Psoas muscle (tissue), 7 donors: Measurements from ENCODE around the gene LOC101059915.

Experiments used
- ATAC-seq, 4 donors: fragments of 200-7000 bp; cut with Tn5 transposase; one replicate each; pipeline ENCODE4 v1.9.1; 2020; ENCODE audit warnings: moderate library complexity in 3 of 4, mild to moderate bottlenecking in 2 of 4
- DNase-seq, 2 donors: peaks; one replicate each; pipeline ENCODE4 v3.0.0-alpha.2; 2020
- H3K27ac ChIP-seq: fragments of 200-600 bp; one replicate; pipeline ENCODE4 v1.8.0; 2022
- H3K27me3 ChIP-seq, 3 donors: fragments of 200-600 bp in 1 of 3; one replicate each; pipeline versions ENCODE4 v1.6.1 to v1.8.0; 2013 to 2022; ENCODE audit warnings: low read length in 2 of 3, mild to moderate bottlenecking in 2 of 3, moderate library complexity in 1 of 3; ENCODE audit not compliant: insufficient read depth in 3 of 3
- H3K36me3 ChIP-seq, 2 donors: fragments of 200-600 bp in 1 of 2; one replicate each; pipeline versions ENCODE4 v1.6.1 to v1.8.0; 2013 to 2022; ENCODE audit warnings: low read depth in 1 of 2, mild to moderate bottlenecking in 1 of 2, moderate library complexity in 1 of 2; ENCODE audit not compliant: insufficient read depth in 1 of 2
- H3K4me1 ChIP-seq: fragments of 200-600 bp; one replicate; pipeline ENCODE4 v1.8.0; 2022
- H3K4me3 ChIP-seq: fragments of 200-600 bp; one replicate; pipeline ENCODE4 v1.8.0; 2022; ENCODE audit warnings: mild to moderate bottlenecking
- H3K9me3 ChIP-seq: fragments of 200-600 bp; one replicate; pipeline ENCODE4 v1.8.0; 2022
- WGBS, 3 donors: extraction: QIAGEN DNeasy Blood & Tissue Kit; methylation state at CpG; one replicate each; pipeline versions ENCODE4 v1.1.6 to v1.1.7; 2013; 5-methylcytosine and 5-hydroxymethylcytosine counted together
- intact Hi-C, 2 donors: fragments of 100-400 bp; cut with DNase I; formaldehyde crosslinking; loops; one replicate each; pipeline versions ENCODE4 v1.11.0 to v1.14.2; 2022
- TF ChIP-seq, protein P1 (sequence below): fragments of 200-600 bp; IDR thresholded peaks from one replicate; pipeline ENCODE4 v1.8.0; 2022; ENCODE audit warnings: antibody characterized with exemption
- donor health status: healthy with polysubstance abuse.
- donor health status: DM: no; HTN: no; CAD: no; lungs with moderate emphysema.
- donor health status: Bipolar disorder and iron deficiency.
- donor health status: healthy.
- donor health status: DM: yes; HTN: yes; CAD: no.
- donor health status: DM: no; HTN: no; CAD: no.
- donor health status: DM: yes; HTN: yes; CAD: no.

LOC101059915 gene

DNA sequence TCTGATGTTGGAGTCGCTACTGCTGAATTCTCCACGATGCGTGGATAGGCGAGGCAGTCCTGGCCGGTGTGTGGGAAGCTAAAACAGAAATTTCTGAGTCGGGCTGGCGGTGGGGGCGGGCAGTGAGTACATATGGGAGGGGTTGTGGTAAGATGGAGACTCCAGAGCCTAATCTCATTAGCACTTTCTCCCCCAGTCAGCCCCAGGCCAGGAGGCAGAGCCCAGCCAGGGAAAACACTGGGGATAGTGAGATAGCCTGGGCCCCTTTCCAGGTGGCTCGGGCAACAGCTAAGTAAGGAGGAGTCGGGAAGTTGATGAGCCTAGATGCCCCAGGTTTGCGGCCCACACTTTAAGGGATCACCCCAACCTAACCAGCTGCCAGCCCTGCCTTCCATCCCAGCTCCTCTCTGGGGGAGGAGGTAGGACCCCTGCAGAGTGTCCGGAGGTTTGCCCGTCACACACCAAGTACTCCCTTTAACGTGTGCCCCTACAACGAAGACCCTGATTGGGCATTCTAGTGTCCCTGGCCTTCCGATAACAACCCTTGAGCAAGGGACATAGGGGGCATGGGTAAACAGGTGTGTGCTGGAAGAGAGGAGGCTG lies 2.4 kb upstream of the LOC101059915 start:
- DNase-seq (no peak), ATAC-seq (no peak)
- peaks cover 0 to 4% (median 0%) of the 10 kb centered on the region in 3 donors for H3K27me3 ChIP-seq
- WGBS, 3 donors, result 77 to 84% (median 81%) methylated on average over 12 to 16 of the region's 16 CpGs
- no peak overlapping the region for H3K27ac ChIP-seq
- intact Hi-C loops, result no loop called here
- H3K36me3 ChIP-seq, result no peaks in the 10 kb centered on the region
- TF ChIP-seq, protein P1, sequence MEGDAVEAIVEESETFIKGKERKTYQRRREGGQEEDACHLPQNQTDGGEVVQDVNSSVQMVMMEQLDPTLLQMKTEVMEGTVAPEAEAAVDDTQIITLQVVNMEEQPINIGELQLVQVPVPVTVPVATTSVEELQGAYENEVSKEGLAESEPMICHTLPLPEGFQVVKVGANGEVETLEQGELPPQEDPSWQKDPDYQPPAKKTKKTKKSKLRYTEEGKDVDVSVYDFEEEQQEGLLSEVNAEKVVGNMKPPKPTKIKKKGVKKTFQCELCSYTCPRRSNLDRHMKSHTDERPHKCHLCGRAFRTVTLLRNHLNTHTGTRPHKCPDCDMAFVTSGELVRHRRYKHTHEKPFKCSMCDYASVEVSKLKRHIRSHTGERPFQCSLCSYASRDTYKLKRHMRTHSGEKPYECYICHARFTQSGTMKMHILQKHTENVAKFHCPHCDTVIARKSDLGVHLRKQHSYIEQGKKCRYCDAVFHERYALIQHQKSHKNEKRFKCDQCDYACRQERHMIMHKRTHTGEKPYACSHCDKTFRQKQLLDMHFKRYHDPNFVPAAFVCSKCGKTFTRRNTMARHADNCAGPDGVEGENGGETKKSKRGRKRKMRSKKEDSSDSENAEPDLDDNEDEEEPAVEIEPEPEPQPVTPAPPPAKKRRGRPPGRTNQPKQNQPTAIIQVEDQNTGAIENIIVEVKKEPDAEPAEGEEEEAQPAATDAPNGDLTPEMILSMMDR, result no peak
- no peaks in the 10 kb centered on the region for H3K9me3 ChIP-seq
- H3K4me1 ChIP-seq, result no peaks in the 10 kb centered on the region
- H3K4me3 ChIP-seq, result no peak overlapping the region

DNA sequence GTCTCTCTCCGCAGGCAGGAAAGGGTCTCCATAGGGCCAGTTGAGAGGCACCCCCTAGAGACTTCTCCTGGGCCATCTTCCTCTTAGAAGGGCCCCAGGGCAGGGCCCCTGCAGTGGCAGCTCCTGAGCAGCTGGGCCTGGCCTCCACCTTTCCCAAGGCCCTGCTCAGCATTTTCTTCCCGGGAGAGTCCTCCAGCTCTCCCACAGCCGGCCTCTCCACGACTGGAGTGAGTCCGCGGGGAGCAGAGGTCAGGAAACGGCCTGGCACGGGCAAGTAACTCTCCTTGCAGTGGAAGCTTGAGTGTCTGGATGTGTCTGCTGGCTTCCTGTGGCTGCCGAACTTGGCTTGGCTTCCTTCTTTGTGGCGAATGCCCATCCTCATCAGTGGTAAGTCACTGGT lies 1.6 kb upstream of the LOC101059915 start:
- 56 to 93% (median 59%) methylated on average over 2 to 10 of the region's 10 CpGs for WGBS, 3 donors
- no peak for DNase-seq

DNA sequence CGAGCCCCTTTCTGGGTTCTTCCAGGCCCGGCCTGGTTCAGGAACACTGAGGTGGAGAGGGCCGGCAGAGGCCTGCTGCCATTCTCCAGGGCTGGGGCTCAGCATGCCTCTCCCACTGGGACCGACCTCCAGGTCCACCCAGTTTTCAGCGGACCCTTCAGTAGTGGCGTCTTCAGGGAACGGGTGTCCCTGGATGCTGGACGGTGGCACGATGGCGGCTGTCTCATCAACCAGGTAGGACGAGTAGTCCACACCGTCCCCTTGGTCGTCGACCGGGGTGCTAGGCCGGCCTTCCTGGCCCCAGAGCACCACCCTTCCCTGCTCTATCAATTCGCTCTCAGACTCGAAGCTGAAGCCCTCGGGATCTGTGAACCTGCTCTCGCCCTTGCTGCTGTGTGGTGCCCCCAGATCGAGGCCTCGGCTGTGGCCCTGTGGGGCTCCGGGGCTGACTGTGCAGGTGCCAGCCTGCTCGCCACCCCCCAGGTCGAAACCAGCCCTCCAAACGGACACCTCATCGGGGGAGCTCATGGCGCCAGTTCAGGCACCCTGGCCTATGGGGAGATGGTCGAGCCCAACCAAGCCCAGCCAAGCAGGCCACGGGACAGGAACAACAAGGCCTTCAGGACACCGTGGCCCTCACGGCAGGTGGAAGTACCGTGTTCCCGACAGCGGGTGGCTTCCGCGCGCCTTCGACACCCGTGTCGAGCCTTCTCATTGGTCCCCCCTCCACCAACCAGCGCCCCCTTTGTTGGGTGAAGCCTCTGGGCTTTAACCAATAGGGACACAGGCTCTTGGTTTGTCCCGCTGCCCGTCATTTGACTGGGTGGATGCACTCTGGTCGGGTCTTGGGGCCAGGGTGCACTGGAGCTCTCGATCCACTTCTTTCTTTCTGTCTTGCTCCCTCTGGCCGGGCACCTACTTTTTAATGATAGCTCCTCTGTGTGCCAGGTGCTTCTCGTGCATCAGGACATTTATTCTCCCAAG lies 814 bp upstream of the LOC101059915 start:
- Histone ChIP-seq H3K27me3 (peaks cover 0 to 5% (median 0%) of the 10 kb centered on the region in 3 donors), H3K4me1 (no peaks in the 10 kb centered on the region), H3K36me3 (no peaks in the 10 kb centered on the region), H3K27ac (no peak overlapping the region), H3K4me3 (no peak overlapping the region), H3K9me3 (no peaks in the 10 kb centered on the region)
- WGBS, 3 donors, result 92 to 95% (median 93%) methylated on average over 39 to 48 of the region's 48 CpGs
- TF ChIP-seq, protein P1, result no peak
- intact Hi-C loops, result no loop called here
- ATAC-seq (no peak), DNase-seq (peak in 1 of 2 donors; percentile 48)

More for the DNA sequence above, 1.6 kb upstream of the LOC101059915 start:
- Histone ChIP-seq H3K27ac (no peak overlapping the region), H3K36me3 (no peaks in the 10 kb centered on the region), H3K9me3 (no peaks in the 10 kb centered on the region), H3K4me3 (no peak overlapping the region), H3K4me1 (no peaks in the 10 kb centered on the region), H3K27me3 (peaks cover 0 to 5% (median 0%) of the 10 kb centered on the region in 3 donors)
- intact Hi-C loops, result no loop called here
- ATAC-seq, result no peak
- TF ChIP-seq, protein P1, result no peak

DNA sequence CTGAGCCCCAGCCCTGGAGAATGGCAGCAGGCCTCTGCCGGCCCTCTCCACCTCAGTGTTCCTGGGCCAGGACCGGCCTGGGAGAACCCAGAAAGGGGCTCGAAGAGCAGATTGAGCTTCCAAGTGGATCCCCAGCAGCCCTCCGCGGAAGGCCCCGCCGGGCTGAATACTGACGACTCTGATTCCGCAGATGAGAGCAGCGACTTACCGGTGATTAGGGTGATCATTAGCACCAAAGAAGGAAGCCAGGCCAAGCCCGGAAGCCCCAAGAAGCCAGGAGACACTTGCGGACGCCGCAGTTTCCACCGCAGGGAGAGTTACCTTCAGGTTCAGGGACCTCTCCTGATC lies 876 bp downstream of the LOC101059915 start:
- no peak overlapping the region for H3K27ac ChIP-seq
- TF ChIP-seq, protein P1, result no peak
- peaks cover 0 to 5% (median 0%) of the 10 kb centered on the region in 3 donors for H3K27me3 ChIP-seq
- 90 to 94% (median 92%) methylated on average over 14 to 16 of the region's 16 CpGs for WGBS, 3 donors
- no peaks in the 10 kb centered on the region for H3K36me3 ChIP-seq
- H3K4me1 ChIP-seq, result no peaks in the 10 kb centered on the region
- intact Hi-C loops, result no loop called here
- ATAC-seq (no peak), DNase-seq (peak in 1 of 2 donors; percentile 46)
- no peak overlapping the region for H3K4me3 ChIP-seq
- no peaks in the 10 kb centered on the region for H3K9me3 ChIP-seq
